M059J (cell line): ENCODE data around the gene INTS6. TPM values are rescaled to one million over a fixed set of nuclear protein-coding genes. Genes with fewer than 3 reads are reported as not detected.

ENCODE experiments used
- DNase-seq: peaks from one replicate; pipeline ENCODE4 v3.0.0-alpha.2; 2012; ENCODE audit warnings: low read depth
- total RNA-seq: library from RNA; depleted of rRNA; stranded (reverse); fragments of >200 nt; shearing (Covaris generic); gene quantifications from 2 replicates; pipeline ENCODE4 v1.2.3, GENCODE V29; 2014

INTS6 gene
- total RNA-seq, 1 experiment from 2014 or later = 35.2 TPM

DNA sequence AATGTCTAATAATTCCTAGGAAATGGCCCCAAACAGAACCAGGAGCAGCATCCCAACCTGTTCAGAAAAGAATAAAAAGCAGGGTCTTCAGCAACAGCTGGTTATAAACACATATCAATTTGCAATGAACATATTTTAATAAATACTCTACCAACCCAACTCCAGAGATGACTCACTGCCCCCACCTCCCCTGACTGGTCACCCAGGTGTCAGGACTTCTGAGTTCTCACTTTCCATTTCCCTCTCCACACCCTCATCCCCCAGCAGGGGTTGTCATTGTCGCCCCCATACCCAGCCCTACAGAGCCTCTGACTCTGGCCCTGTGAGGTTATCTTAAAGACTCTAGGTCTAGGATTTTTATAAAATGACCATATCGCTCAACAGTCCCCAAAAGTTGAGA lies 106.4 kb downstream of the INTS6 start:
- no peak for DNase-seq

DNA sequence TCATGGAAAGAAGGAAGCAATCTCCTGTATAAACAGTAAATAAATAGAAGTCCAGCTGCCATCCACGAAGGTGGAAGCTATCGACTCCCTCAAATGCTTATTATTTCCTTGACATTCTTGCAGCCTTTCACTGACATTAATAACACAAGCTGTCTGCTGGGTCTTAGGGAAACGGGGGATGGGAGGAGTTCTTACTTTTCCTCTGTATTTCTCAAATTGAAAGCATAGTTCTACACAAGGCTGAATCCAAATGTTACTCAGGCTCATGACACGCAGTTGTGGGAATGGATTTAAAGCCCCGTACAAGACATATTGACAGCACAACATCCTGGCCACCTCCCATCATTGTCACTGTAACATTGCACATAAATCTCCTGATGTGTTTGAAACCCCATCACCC lies 109.4 kb downstream of the INTS6 start:
- no peak for DNase-seq

DNA sequence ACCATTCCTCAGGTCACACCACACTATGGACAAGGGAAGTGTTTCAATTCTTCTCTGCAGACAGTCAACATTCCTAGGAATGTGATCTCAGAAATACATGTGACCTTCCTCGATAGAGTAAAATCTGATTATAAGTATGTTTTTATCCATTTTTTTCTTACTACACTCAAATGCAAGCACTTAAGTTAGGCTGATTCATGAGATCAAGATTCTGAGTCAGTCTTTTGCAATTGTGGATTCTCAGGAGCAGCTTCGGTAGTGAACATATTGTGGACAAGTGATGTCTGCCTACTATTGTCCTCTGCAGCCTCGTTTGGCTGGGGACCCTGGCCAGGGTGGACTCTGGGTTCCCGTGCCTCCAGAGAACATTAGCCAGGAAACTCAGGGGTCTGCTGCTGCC lies 110.1 kb downstream of the INTS6 start:
- DNase-seq = no peak

DNA sequence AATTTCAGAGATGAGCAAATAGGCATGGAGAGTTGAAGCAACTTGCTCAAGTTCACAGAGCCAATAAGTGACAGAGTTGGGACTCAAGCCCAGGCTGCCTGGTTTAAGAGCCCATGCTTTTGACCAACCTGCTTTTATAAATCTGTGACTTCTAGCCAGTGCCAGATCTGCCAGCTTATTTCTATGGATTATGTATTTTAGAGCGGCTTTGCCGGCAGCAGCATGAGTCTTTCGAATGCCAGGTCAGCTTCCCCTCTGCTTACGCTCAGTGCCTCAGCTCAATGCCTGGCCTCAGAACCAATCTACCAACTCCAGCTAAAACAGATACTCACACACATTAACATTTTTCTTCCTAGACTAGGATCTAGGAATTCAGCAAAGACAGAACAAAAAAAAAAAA lies 111.0 kb downstream of the INTS6 start:
- no peak for DNase-seq

DNA sequence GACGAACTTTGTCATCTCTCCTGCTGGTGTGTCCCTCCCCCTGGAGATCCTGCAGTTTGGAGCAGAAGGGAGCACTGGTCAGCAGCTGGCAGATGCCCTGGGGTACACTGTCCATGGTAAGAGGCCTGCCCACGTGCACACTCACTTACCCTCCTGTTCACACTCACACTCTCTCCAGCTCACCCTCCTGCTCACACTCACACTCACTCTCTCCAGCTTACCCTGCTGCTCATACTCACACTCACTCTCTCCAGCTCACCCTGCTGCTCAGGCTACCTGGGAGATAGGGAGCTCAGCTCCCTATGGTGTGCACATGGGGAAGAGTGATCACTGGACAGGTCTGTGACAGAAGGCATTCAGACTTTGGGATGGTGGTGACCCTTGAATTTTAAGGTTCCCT lies 111.6 kb downstream of the INTS6 start:
- DNase-seq = no peak

DNA sequence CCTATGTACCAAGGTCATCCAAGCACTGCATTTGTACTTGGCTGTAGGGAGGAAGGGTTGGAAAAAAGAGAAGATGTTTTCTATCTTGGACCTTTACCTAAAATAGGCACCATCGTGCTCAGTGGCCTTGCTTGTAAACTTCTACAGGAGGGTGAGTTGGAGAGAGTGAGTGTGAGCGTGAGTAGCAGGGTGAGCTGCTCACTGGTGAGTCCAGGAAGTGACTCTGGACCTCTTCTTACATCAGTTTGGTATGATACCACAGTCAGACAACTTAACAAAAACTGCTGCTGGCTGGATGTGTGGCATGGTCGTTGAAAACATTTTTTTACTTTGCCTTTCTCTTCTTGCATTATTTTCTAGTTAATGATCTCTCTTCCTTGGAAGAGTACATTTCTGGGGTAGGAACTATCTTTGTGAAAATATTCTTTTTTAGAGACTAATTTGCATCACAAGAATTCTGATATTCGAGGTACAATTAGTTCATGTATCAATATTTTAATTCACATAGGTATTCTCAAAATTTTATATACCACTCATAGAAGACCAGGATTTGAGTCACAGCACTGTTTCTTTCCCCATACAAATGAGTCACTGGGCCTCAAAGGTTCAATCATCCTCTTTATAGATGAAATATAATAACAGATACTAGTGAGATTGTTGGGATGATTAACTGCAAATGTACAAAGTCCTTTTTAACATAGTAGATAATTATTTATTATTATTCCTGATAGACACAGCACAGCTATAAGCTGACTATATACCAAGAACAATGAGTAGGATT lies 112.7 kb downstream of the INTS6 start:
- DNase-seq = no peak

DNA sequence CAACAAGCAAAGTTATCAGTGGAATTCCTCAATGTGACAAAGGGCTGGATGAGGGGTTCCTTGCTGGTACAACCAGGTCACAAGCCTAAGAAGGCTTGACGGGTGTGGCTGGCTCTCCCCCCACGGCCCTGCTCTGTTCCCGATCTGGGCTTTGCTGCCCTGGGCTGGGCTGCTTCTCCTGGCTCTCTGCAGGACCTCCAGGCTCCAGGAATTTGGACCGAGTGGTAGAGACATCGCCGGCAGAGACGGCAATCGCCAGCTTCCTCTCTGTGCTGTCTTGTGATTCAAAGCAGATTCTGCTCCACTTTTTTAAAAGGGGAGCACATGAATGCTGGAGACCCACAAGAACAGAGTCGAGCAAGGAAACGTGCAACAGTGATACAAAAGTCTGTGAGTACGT lies 113.5 kb downstream of the INTS6 start, which contains the start of gene SERPINE3:
TSS of gene SERPINE3 (plus strand) at position 338 of the 400 bp plus-strand sequence. CDS start 1,401 bp downstream, outside the sequence.
- no peak for DNase-seq

DNA sequence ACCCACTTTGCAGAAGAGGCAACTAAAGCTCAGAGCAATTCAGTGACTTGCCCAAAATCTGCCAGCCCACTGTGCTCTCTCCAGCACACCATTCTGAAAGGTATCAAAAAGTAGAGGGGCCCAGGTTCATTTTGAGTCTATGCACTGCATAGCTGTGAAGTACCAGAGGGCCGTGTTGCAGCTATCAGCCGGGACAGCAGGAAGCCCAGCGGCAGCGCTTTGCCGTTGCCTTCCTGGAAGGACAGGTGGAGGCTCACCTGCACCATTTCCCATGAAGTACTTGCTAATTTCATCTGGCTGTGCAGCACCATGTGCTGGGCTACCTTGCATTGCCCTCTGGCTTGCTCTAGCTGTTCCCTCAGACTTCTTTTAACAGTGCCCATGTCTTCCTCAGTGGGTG lies 116.1 kb downstream of the INTS6 start:
- no peak for DNase-seq

DNA sequence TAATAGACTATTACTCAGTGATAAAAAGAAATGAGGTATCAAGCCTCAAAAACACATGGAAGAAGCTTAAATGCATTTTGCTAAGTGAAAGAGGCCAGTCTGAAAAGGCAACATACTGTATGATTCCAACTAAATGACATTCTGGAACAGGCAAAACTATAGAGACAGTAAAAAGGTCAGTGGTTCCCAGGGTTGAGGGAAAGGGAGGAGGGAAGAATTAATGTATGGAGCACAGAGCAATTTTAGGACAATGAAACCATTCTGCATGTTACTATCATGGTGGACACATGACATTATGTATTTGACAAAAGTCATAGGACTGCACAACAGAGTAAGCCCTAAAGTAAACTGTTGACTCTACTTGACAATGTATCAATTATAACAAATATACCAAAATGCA lies 119.0 kb downstream of the INTS6 start:
- DNase-seq = no peak

DNA sequence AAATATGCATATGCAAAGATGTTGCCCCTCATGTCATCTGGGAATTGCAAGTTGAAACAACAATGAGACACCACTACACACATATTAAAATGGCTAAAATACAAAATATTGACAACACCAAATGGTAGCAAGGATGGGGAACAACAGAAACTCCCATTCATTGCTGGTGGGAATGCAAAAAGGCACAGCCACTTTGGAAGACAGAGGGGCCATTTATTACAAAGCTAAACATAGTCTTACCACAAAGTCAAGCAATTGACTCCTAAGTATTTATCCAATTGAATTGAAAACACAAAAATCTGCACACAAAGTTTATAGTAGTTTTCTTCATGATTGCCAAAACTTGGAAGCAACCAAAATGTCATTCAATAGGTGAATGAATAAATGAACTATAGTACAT lies 119.4 kb downstream of the INTS6 start:
- DNase-seq = no peak

DNA sequence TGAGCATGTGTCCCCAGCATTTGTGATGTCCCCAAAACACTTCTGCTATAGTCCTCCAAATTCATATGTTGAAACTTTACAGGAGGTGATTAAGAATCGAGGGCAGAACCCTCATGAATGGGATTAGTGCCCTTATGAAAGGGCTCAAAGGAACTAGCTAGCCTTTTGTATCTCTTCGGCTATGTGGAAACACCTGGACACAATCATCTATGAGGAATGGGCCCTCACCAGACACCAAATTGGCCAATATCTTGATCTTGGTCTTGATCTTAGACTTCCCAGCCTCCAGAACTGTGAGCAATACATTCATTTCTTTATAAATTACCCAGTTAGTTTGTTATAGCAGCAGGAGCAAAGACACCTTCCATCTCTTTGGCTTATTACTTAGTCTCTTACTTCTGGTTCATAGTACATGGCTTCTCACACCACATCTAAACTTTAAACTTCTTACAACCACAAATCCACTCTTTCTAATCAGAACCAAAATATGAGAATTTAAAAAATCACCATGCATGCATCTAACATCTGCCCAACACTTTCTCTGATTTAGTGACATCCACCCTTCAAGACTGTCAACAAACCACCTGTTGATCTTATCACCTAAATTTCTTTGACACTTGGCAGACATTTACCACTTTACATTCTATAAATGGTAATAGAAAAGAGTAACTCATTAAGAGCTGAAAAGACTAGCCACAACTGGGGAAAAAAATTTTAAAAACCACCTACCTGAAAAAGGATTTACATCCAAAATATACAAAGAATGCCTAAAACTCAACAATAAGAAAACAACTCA lies 120.1 kb downstream of the INTS6 start:
- no peak for DNase-seq

DNA sequence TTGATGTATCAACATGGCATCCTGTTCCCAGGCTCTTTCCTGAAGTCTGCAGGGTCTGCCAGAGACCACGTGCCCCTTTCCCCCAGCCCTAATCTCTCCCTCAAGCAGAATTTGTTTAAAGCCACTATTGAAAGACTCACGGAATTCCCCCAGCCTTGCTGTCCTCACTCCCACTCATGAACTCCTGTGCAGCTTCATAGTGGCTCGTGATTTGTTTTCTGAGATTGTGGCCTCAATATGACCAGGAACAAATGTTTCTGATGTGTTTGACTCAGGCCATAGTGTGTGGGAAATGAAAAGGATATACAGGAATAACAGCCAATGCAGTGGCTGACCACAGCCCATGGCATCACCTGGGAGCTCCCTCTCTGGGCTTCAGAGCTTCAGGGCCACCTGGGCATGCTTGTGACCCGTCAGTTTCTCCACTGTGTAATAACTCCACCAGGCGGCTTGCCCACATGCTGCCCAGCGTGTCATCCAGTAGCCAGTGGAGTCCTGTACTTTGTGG lies 121.4 kb downstream of the INTS6 start:
- DNase-seq = peak; percentile 56

DNA sequence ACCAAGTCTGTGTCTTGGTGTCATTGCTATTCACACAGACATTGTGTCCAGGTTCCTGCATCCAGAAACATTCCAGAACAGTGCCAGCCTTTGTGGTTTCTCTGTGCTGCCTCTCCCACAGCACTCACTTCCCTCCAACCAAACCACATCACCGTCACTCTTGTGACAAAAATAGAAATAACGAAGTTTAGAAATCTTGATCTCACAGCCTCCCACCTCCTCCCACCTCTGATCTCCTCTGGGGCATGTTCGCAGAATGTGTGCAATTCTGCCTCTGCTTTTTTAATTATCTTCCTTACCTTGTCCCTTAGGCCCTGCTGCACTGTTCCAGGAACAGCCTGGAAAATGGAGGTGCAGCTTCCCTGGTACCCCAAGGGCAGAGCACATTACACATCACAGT lies 122.0 kb downstream of the INTS6 start:
- DNase-seq = peak; percentile 89

DNA sequence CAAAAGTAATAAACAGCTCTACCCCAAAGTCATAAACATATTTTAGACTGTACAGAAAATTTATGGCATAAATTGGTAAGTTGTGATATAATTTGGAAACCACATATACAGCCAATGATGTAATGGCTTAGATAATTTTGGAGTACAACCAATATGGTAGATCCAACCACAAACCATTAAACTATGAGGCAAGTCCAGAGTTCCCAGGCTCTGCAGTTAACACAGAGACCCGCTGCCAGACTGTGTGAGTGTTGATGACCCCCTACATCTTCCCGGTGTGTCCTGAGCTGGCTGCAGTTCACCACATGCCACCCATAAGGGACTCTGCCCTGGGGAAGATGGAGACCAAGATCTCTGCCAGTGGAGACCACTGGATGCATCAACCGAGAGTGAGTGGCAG lies 123.2 kb downstream of the INTS6 start:
- peak; percentile 34 for DNase-seq

DNA sequence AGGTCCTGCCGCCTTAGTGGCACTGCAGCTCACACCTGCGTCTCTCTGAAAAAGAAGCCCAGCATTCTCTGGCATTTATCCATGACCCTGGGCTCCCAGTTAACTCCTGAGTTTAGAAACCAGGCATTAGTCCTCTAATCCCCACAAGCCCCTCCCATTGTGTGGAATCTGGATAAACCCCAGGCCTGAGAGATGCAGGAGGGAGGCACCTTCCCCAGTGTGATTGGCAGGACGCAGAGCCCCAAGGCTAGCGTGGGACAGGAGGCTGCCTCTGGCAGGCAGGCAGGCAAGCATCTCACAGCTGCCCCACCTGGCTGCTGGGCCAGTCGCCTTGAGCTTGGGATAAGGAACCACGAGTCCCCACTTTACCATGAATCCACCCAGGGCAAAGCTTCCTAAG lies 124.3 kb downstream of the INTS6 start:
- DNase-seq = no peak

DNA sequence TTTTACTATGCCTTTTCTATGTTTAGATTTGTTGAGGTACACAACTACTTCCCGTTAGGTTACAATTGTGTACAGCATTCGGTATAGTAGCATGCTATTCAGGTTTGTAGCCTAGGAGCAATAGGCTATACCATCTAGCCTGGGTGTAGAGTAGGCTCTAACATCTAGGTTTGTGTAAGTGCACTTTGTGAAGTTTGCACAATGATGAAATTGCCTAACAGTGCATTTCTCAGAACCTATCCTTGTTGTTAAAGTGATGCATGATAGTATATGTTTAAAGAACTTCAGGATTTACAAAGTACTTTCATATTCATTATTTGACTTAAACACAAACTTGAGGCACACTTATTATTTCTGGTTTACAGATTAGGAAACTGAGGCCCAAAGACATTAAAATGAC lies 124.9 kb downstream of the INTS6 start:
- no peak for DNase-seq

DNA sequence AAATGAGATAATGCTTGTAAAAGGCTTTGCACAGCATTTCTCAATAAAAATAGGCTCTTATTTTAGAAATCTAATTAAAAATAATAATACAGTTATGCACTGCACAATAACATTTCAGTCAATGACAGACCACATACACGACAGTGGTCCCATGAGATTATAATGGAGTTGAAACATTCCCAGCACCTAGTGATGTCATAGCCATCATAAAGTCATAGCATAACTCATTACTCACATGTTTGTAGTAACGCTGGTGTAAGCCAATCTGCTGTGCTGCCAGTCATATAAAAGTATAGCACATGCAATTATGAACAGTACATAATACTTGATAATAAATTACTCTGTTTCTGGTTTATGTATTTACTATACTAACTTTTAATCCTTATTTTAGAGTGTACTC lies 126.1 kb downstream of the INTS6 start:
- DNase-seq = no peak

DNA sequence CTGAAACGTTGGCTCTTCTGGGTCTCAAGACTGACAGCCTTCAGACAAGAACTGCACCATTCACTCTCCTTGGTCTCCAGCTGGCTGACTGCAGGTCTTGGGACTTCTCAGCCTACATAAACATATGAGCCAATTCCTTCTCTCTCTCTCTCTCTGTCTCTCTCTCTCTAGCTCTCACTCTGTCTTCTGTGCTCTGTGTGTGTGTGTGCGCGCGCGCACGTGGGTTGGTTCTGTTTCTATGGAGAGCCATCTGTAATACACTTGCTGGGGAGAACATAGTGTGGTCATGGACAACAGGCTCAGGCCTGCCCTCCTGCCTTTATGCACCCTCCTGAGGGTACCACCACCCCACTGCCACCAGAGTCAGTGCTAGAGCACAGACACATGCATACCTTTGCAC lies 127.0 kb downstream of the INTS6 start:
- DNase-seq = no peak

DNA sequence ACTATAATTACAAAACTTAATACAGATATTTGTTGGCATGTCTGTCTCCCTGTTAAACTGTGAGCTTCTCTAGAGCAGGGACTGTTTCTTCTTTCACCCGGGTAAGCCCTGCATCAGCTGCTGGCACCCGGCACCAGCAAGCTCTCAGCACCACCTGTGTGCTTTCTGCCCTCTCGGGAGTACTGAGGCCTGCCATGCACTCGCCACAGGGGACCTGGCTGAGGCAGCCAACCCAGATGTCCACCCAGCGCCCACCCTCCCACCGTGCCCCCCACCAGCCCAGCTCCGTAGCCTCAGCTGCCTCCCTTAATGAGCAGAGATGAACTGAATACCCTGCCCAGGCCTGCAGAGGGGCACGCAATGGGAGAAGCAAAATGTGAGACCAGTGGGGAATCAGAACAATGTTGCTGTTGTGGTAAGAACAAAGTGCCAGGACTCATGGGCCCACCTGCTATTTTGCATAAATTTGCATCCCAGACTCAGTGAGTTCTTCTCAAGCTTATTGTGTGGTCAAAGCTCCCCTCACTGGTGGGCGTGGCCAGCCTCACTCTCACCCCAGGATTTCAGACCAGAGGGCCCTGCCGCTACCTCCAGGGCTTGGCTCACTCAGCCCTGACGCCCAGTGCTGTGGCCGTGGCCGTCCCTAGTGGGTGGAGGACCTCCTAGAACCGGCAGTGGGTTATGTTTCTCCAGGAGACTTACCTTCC lies 128.0 kb downstream of the INTS6 start:
- DNase-seq = no peak

DNA sequence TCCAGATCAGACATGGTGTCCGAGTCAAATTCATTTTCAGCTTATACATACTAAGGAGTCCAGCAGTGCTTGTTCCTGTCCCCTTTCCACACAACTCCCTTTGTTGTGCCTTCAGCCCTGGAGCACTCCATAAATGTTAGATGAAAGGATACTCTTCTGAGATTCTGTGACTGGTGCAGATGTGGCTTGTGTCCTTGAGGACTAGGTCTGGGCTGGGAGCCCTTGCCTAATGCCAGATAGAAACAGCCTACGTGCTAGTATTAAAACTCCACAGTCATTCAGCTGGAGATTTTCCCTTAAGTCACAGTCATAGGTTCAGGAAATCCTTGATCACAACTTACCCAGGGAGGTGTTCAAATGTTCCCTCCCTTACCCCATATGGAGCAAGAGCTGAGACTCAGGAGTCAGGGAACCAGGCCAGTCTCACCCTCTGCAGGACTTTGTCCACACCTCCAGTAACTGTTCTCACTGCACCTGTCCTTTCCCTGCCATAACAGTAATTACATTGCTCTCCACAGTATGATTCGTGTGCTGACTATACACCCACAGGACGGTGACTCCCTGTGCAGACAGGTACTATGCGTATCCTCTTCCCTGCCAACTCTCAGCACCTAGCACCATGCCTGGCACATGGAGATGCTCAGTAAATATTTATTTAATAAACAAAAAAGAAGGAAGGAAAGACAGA lies 128.9 kb downstream of the INTS6 start:
- no peak for DNase-seq

DNA sequence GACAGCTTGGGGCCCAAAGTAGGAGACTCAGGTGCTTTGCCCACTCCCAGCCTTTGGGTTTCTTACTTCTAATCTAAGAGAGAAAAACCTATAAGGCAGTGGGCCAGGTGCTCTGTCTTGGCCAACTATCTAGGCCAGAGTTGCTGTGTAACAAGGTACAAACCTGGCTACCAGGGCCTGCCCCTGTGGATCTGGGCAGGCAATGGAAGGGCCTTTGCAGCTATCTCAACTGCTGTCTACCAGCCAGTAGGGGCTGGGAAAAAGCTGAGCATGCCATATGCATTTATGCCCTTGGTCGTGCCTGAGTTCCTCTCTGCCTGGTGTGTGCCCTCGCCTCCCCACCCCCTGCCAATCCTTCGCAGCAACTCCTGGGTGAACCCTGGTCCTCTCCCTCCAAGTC lies 130.0 kb downstream of the INTS6 start:
- DNase-seq = no peak

DNA sequence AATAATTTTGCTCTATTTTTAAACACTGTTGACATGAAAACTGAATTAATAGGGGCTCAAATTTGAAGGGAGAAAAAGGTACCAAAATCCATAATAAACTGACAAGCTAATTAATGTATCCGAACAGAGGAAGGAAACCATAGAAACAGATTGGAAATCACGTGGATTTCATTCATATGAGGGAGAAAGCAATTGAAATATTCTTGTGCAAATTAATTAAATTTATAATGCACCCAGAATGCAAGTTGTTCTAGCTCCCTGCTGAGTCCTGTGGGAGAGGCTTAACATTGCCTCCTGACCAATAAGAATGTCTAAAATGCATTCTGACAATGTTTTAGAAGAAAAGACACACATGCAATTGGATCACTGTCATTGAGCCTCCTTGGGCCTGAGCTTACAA lies 131.0 kb downstream of the INTS6 start:
- no peak for DNase-seq
